Cardiac septum (tissue), 1 donor: Measurements from ENCODE around the gene GLP2R. TPM values are rescaled to one million over a fixed set of nuclear protein-coding genes. Genes with fewer than 3 reads are reported as not detected.
A peak's percentile ranks its signal among the peaks of the same experiment; 100 is the strongest.

ENCODE experiments used
- DNase-seq: peaks from one replicate; pipeline ENCODE4 v3.0.0-alpha.2; 2020; ENCODE audit warnings: low spot score
- intact Hi-C: fragments of 100-400 bp; cut with DNase I; formaldehyde crosslinking; loops from one replicate; pipeline ENCODE4 v1.14.0; 2022
- total RNA-seq: library from RNA; stranded (reverse); fragmentation: NEBNext Ultra II Directional; extraction: Animal tissue kit (Norgen Biotek cat#: 25700); gene quantifications from one replicate; pipeline ENCODE4 v1.2.1, GENCODE V29; 2021
- donor health status: DM: no; HTN: no; CAD: no.

The GLP2R gene
- total RNA-seq, 1 donor from 2014 or later = 0.05 TPM

DNA sequence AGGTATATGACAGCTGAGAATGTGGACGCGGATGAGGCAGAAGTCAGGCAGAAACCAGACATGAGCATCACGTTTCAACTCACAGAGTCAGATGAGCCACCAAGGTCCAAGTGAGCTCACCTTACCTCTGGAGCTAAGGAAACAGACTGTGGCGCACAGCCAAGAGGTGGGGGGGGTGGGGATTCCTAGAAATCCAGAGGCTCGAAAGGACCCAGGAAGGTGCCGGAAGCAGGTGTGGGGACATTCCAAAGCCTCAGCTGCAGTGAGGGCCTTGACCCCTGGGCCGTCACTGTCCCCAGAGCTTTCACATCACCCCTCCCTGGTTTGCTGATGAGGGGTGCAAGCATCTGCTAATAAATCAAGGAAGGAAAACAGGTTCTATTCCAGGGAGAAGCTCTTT, 108.6 kb downstream of the GLP2R start:
- DNase-seq = no peak
- intact Hi-C loops = no loop called here

DNA sequence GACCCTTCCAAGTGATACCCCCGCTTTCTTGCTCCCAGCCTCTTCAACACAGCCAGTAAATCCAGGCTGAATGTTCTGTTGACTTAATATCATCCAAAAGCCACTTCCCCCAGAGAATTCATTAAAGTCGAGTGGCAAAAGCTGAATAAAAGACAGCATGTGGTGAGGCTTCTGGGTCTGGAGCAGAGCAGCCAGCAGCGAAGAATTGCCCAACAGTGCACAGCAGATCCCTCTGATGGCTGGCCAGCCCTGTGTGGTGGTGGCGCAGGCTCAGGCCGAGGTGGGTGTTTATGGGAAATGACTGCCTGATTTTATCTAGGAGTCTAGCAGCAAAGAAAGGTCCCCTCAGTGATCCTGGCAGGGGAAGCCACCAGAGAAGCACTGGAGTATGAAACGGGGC, 109.7 kb downstream of the GLP2R start:
- intact Hi-C loops = no loop called here
- DNase-seq = no peak

DNA sequence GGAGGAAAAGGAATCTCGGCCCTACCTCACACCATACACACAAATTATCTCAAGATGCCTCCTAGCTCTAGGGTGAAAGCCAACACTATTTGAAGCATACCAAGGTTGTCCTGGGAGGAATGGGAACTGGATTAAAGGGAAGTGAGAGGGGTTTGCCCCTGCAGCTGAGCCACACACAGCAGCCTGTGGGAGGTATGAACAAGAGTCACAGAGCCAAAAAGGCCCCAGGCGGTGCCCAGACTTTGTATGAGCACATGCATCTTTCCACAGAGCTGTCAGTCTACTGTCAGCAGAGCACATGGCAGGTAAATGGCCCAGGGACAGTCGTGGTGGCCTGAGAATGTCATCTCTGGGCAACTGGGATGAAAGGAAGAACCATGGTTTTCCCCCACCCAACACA, 110.4 kb downstream of the GLP2R start:
- no peak for DNase-seq
- intact Hi-C loops = no loop called here

DNA sequence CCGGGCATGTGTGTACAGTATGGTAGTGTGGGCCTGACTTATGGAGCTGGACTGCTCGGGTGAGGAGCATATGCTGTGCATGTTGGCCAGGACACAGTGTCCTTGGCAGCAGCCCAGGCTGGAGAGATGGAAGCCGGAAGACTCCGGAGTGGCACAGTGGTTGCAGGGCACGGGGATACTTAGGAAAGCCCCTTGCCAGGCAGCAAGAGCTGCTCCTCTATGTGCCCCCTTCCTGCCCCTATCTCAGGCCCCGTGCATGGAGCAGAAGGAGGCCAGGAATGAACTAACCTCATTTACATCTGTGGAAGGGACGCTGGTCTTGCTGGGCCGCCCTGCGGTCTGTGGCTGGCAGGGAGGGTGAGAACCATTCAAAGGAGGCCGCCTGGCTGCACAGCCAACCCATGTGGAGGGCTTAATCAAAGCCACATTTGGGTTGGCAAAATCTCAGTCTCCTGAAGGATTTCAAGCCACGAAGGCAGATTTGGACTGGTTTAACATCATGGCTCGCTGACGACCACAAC, 111.6 kb downstream of the GLP2R start:
- peak; percentile 81 for DNase-seq
- intact Hi-C loops = no loop called here

DNA sequence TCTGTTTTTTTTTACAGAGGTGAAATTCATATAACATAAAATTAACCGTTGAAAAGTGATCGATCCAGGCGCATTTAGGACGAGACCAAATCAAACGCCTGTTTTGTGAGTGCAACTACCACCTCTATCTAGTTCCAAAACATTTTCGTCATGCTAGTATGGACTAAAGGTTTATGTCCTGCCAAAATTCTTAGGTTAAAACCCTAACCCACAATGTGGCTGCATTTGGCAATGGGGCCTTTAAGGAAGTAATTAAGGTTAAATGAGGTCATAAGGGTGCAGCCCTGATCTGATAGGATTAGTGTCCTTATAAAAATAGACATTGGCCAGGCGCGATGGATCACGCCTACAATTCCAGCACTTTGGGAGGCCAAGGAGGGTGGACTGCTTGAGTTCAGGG, 112.2 kb downstream of the GLP2R start:
- intact Hi-C loops = no loop called here
- peak; percentile 22 for DNase-seq

DNA sequence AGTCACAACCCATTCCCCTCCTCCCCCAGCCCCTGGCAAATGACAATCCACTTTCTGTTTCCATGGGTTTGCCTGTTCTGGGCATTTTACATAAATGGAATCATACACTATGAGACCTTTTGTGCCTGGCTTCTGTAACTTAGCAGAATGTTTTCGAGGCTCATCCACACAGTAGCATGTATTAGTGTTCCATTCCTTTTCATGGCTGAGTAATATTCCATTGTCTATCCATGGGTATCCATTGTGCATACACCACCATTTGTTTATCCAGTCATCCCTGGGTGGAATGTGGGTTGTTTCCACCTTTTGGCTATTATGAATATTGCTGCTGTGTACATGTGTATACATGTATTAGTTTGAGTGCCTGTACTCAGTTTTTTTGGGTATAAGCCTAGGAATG, 113.0 kb downstream of the GLP2R start:
- intact Hi-C loops = no loop called here
- no peak for DNase-seq

DNA sequence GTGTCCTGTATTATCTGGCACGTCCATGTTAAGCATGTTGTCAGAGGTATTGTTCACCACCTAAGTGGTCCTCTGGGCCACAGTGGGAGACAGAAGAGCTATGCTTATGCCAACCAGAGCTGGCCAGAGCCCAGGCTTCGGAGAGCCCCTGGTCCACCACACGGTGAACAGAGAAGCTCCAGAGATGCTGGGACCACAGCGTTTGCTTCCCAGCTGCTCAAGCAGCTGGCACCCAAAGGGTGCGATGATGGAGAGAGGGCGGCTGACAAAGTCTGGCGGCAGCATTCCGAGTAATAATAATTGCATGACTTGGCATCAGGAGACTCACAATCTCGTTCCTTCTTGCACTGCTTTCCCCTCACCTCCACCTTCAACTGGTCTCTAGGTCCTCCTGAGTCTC, 115.1 kb downstream of the GLP2R start:
- DNase-seq = no peak
- intact Hi-C loops = no loop called here

DNA sequence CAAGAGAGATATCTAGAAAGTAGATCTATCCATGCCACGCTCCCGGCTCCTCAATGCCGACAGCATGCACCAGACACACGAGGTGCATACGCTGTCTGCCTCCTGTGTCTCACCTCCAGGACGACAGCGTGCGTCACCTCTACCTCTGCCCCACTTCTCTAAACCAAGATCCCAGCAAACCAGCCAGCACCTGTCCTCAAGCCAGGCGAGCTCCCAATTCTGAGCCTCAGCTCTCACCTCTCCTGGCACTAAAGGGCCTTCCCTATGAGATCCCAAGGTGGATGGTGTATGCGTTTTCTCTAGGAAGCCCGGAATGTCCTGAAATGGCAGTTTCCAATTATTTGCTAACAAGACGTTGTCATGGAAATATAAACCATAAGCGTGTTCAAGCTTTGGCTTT, 115.6 kb downstream of the GLP2R start:
- intact Hi-C loops = no loop called here
- peak; percentile 35 for DNase-seq

Other genes starting within 250 kb of the GLP2R start
- gene CFAP52, start 249.3 kb upstream of the GLP2R start, total RNA-seq = not detected
- not detected for gene USP43, start 180.4 kb upstream of the GLP2R start, total RNA-seq
- gene DHRS7C, start 34.3 kb upstream of the GLP2R start, total RNA-seq = 0.89 TPM
- gene GSG1L2, start 3.8 kb upstream of the GLP2R start, total RNA-seq = not detected
- 0.70 TPM for gene RCVRN, start 79.3 kb downstream of the GLP2R start, total RNA-seq